ENCODE measurements around the gene DNAJC18. TPM values are rescaled to one million over a fixed set of nuclear protein-coding genes. Genes with fewer than 3 reads are reported as not detected.

Gene DNAJC18
- total RNA-seq, 1 experiment from 2014 or later: 12.5 TPM

DNA sequence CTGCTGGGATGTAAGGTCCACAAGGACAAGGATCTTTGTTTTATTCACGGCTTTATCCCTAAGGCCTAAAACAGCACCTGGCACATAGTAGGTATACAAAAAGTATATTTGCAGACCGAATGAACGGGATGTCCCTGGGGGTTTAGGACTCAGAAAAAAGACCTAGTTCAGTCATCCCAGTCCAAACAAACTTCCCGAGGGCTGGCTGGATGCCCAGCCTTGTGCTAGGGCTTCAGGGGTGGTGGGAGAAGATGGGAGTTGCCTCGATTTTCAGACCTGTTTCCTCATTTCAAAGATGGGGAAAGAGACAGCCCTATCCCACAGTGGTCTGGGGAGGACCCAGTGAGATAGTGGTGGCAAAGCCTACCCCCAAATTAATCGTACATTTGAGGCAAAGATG lies 41.4 kb downstream of the DNAJC18 start:
- DNase-seq: no peak
- Mint-ChIP-seq H3K4me1 (ENCODE audit: low read depth, unreplicated experiment) (peaks cover 6% of the 10 kb centered on the region), H3K27ac (ENCODE audit: unreplicated experiment) (no peak overlapping the region), H3K4me3 (ENCODE audit: unreplicated experiment) (no peak overlapping the region), H3K36me3 (ENCODE audit: insufficient read depth, unreplicated experiment) (peaks cover 16% of the 10 kb centered on the region), H3K27me3 (ENCODE audit: insufficient read depth, unreplicated experiment) (no peaks in the 10 kb centered on the region), H3K9me3 (ENCODE audit: unreplicated experiment) (no peaks in the 10 kb centered on the region)
- no peak overlapping the region for H3K4me3 ChIP-seq (ENCODE audit: low read depth, low read length)
- POLR2A ChIA-PET: no interaction called here
- BruUV-seq (replicated peaks): no TSS peak
- intact Hi-C loops (cut with micrococcal nuclease; ENCODE audit: unreplicated experiment): no loop called here
- TF ChIP-seq, protein P1, sequence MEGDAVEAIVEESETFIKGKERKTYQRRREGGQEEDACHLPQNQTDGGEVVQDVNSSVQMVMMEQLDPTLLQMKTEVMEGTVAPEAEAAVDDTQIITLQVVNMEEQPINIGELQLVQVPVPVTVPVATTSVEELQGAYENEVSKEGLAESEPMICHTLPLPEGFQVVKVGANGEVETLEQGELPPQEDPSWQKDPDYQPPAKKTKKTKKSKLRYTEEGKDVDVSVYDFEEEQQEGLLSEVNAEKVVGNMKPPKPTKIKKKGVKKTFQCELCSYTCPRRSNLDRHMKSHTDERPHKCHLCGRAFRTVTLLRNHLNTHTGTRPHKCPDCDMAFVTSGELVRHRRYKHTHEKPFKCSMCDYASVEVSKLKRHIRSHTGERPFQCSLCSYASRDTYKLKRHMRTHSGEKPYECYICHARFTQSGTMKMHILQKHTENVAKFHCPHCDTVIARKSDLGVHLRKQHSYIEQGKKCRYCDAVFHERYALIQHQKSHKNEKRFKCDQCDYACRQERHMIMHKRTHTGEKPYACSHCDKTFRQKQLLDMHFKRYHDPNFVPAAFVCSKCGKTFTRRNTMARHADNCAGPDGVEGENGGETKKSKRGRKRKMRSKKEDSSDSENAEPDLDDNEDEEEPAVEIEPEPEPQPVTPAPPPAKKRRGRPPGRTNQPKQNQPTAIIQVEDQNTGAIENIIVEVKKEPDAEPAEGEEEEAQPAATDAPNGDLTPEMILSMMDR (IDR thresholded peaks at IDR 0.05; ENCODE audit: insufficient read depth in 1 of 2, low read depth in 1 of 2, low read length in 1 of 2, severe bottlenecking in 1 of 2, unreplicated experiment in 1 of 2): no peak
- H3K27me3 ChIP-seq (replicated peaks; ENCODE audit: control insufficient read depth, insufficient read depth, low read length): no peaks in the 10 kb centered on the region
- CTCF ChIA-PET: no interaction called here
- no peaks in the 10 kb centered on the region; the same call in 1 of the 2 replicates for H3K36me3 ChIP-seq (ENCODE audit: control insufficient read depth, insufficient read depth, low read length)
- peaks cover 6% of the 10 kb centered on the region; the same call in 1 of the 2 replicates for H3K4me1 ChIP-seq
- H3K9me3 ChIP-seq: no peaks in the 10 kb centered on the region

DNA sequence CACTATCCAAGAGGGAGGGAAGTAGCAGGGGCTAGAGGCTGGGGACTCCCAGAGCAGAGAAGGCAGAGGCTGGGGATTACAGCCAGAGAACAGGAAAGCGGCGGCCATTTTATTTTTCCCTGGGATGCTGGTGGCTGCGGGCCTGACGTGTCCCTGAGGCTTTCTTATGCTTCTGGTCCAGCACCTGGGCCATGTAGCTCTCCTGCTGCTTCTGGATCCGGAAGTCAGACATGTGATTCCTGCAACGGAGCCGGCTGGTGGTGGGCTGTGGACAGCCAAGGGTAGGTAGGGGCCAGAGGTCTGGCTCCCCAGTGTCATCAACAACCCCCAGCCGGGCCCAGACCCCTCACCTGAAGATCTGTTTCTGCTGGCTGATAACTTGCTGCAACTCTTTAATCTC lies 42.6 kb downstream of the DNAJC18 start:
- ChIA-PET POLR2A (no interaction called here), CTCF (no interaction called here)
- H3K27me3 ChIP-seq (replicated peaks; ENCODE audit: control insufficient read depth, insufficient read depth, low read length): no peaks in the 10 kb centered on the region
- H3K4me3 Mint-ChIP-seq (ENCODE audit: unreplicated experiment): no peak overlapping the region
- H3K36me3 ChIP-seq (ENCODE audit: control insufficient read depth, insufficient read depth, low read length): no peaks in the 10 kb centered on the region; the same call in 1 of the 2 replicates
- no peaks in the 10 kb centered on the region for H3K9me3 ChIP-seq
- H3K4me1 Mint-ChIP-seq (ENCODE audit: low read depth, unreplicated experiment): peaks cover 4% of the 10 kb centered on the region
- H3K27me3 Mint-ChIP-seq (ENCODE audit: insufficient read depth, unreplicated experiment): no peaks in the 10 kb centered on the region
- peaks cover 19% of the 10 kb centered on the region for H3K36me3 Mint-ChIP-seq (ENCODE audit: insufficient read depth, unreplicated experiment)
- TF ChIP-seq, protein P1 (IDR thresholded peaks at IDR 0.05; ENCODE audit: insufficient read depth in 1 of 2, low read depth in 1 of 2, low read length in 1 of 2, severe bottlenecking in 1 of 2, unreplicated experiment in 1 of 2): no peak
- no TSS peak for BruUV-seq (replicated peaks)
- peaks cover 14% of the 10 kb centered on the region for H3K4me1 ChIP-seq
- H3K27ac Mint-ChIP-seq (ENCODE audit: unreplicated experiment): no peak overlapping the region
- no peak overlapping the region for H3K4me3 ChIP-seq (ENCODE audit: low read depth, low read length)
- intact Hi-C loops (cut with micrococcal nuclease; ENCODE audit: unreplicated experiment): no loop called here
- H3K9me3 Mint-ChIP-seq (ENCODE audit: unreplicated experiment): no peaks in the 10 kb centered on the region
- DNase-seq: no peak

DNA sequence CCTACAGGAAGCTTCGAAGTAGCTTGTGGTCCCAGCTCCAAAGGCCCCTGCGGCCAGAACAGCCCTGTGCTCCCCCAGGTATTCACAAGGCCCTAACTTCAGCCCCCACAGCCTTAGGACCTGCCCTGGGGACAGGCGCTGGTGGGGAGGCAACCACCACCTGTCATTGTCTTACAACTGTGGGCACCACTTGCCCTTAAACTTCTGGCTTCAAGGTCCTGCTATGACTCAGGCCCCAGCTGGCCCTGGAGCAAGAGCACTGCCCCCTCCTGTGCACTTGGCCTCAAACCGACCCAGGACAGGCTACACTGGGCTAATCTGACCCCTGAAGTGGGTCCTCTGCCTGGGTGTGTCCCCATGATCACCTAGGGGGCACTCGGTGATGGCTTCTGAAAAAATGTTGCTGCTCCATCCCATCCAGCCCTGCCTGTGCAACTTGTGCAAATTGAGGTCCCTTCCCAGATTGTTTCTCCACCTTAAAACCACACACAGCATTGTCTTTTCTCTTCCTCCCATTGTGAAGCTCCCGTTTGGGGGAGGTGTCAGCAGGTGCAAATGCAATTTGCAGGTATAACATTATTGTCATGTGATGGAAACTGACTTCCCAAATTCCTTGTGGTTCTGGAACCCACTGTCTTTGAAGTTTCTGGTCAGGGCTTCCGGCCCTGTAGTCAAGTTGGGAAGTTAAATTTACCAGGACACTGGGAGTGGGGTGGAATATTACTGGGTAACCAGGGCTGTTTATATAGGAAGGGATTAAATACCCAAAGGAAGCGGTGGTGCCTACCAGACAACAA lies 43.3 kb downstream of the DNAJC18 start:
- BruUV-seq (replicated peaks): no TSS peak
- no peaks in the 10 kb centered on the region for H3K9me3 ChIP-seq
- H3K27me3 Mint-ChIP-seq (ENCODE audit: insufficient read depth, unreplicated experiment): no peaks in the 10 kb centered on the region
- no peak for DNase-seq
- H3K27ac Mint-ChIP-seq (ENCODE audit: unreplicated experiment): no peak overlapping the region
- no peaks in the 10 kb centered on the region for H3K9me3 Mint-ChIP-seq (ENCODE audit: unreplicated experiment)
- H3K36me3 Mint-ChIP-seq (ENCODE audit: insufficient read depth, unreplicated experiment): peaks cover 20% of the 10 kb centered on the region
- intact Hi-C loops (cut with micrococcal nuclease; ENCODE audit: unreplicated experiment): no loop called here
- H3K36me3 ChIP-seq (ENCODE audit: control insufficient read depth, insufficient read depth, low read length): no peaks in the 10 kb centered on the region; the same call in 1 of the 2 replicates
- H3K4me3 ChIP-seq (ENCODE audit: low read depth, low read length): no peak overlapping the region
- ChIA-PET CTCF (no interaction called here), POLR2A (no interaction called here)
- no peak overlapping the region for H3K4me3 Mint-ChIP-seq (ENCODE audit: unreplicated experiment)
- no peaks in the 10 kb centered on the region for H3K27me3 ChIP-seq (replicated peaks; ENCODE audit: control insufficient read depth, insufficient read depth, low read length)
- H3K4me1 ChIP-seq: peaks cover 18% of the 10 kb centered on the region
- TF ChIP-seq, protein P1 (IDR thresholded peaks at IDR 0.05; ENCODE audit: insufficient read depth in 1 of 2, low read depth in 1 of 2, low read length in 1 of 2, severe bottlenecking in 1 of 2, unreplicated experiment in 1 of 2): no peak
- peaks cover 9% of the 10 kb centered on the region for H3K4me1 Mint-ChIP-seq (ENCODE audit: low read depth, unreplicated experiment)

All from Caco-2 (cell line).